ENCODE data around the gene TEX38.

GRCh38 chr1:46689356-46689755, 17.7 kb downstream of the TEX38 start:
- no peak for TF ChIP-seq CTCF (IDR thresholded peaks at IDR 0.05)
- no peak for TF ChIP-seq POLR2A (IDR thresholded peaks at IDR 0.05)
